GM18858 (cell line): Measurements from ENCODE around the gene FSTL4.
A peak's percentile ranks its signal among the peaks of the same experiment; 100 is the strongest.

Experiments
- ATAC-seq: cut with Tn5 transposase; IDR thresholded peaks from one replicate; pipeline ENCODE4 v1.9.1; 2021; ENCODE audit not compliant: unreplicated experiment

Gene FSTL4

DNA sequence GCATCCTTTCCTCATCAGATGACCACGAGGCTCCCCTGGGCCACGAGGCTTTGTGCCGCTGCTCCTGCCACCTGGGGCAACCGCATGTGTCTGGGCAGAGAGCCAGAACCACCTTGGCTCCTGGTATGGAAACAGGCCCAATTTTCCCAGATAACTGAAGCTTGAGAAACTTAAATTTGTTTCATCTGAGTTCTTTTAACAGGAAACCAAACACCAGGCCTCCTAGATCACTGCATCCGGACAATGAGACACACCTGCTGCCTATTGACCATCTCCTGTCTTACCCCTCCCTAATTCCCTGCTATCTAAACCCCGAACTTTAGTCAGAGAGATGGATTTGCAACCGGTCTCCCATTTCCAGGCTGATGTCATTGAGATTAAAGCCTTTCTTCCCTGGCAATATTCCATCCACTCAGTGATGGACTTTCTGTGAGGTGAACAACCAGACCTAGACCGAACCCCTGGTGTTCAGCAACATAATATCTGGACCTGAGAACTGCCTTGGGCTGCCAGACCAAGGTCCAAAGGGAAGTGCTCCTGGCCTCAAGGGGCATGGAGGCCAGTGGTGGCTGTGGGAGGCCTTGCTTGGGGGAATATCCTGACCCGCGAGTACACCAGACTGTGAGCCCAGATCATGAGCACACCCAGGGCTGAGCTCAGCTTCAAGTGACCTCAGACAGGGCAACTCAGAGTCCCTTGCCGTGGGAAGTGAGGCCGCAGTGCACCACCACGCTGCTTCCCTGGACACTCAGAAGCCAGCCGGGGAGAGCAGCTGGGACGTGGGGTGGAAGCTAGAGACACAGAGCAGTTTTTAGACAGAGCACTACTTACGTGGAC is 360.8 kb downstream of the FSTL4 start:
- ATAC-seq, result no peak

DNA sequence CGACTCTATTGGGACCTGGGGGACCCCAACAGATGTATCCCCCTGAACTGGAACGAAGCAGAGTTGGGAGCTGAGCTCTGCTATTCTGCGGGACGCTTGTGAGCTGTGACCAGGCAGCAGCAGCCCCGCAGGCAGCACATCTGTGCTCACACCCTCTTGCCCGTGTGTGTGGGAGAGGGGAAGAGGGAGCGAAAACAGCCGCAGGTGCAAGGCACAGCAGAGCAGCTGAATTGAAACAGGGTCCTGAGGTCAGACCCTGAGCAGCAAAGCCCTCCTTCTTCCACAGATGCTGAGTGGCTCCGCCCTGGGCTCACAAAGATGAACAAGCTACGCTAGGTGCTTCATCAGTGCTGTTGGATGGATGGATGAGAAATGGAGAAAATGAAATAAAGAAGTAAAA is 361.8 kb downstream of the FSTL4 start:
- ATAC-seq, result no peak

DNA sequence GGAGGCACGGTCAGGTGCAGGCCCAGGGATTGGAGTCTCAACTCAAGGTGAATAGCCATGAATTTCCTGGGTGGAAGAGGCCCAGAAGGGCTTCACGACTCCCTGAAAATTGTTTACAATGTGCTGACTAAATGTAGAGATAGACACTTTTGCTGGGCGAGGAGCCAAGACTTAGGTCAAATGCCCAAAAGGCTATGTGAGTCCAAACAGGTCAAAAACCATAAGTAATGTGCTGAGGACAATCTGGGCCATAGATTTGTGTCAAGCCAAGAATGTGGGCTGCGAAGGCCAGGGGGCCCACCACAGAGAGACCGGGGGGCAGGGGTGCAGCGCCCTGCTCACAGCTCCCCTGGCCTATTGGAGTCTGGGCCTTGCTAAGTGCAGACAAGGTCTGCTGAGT is 362.7 kb downstream of the FSTL4 start:
- no peak for ATAC-seq

DNA sequence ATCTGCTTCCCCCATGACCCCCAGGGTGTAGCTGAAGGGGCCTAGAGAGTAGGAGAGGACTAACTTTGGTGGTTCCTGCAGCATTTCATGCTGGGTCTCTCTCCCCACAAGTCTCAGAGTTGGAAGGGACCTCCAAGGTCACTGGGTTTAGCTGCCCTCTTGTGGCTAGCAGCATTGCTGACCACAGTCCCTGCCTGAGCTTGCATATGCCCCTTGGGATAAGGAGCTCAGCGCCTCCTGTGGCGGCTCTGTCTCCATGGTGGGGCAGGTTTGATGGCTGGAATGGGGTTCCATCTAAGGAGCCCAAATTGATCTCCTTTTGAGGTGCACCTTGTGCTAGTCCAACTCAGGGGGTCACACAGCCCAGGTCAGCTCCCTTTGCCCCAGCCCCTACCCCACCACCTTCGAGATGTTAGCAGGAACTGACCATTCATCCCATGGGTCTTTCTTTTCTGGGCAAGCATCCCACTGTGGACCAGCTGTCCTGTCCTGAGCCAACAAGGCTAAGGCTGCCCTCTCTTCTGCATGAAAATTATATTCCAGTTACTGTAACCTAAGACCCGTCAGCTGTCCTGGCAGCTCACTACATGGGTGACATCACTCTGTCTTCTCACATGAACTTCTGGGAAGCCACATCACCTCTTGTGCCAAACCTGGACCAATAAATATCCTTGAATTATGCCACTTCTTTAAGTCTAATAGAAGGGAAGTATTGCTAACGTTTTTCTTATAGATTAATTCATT is 364.3 kb downstream of the FSTL4 start:
- ATAC-seq, result no peak

DNA sequence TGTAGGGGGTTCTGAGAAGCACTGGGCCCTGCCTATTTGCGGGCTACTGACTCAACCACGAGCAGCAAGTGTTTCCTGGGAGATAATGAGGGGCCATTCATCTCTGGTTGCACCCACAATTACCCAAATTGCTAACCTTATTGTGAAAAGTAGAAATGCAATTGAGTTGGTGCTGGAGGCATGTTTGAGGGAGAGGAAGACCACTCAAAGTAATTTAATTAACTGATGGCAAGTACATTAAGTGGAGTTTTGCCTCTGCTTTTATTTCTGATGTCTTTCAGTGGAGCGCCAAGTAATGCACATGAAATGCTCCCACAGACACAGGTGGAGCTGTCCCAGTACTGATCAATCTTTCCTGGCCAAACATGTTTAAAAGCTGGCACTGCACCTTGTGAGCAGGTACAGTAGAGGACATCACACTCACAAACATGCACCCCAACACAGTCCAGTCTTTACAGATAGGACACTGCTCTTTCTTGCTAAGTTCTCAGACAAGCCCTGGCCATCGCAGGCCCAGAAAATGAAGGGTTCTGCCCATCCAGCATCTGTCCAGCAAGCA is 365.1 kb downstream of the FSTL4 start:
- no peak for ATAC-seq

DNA sequence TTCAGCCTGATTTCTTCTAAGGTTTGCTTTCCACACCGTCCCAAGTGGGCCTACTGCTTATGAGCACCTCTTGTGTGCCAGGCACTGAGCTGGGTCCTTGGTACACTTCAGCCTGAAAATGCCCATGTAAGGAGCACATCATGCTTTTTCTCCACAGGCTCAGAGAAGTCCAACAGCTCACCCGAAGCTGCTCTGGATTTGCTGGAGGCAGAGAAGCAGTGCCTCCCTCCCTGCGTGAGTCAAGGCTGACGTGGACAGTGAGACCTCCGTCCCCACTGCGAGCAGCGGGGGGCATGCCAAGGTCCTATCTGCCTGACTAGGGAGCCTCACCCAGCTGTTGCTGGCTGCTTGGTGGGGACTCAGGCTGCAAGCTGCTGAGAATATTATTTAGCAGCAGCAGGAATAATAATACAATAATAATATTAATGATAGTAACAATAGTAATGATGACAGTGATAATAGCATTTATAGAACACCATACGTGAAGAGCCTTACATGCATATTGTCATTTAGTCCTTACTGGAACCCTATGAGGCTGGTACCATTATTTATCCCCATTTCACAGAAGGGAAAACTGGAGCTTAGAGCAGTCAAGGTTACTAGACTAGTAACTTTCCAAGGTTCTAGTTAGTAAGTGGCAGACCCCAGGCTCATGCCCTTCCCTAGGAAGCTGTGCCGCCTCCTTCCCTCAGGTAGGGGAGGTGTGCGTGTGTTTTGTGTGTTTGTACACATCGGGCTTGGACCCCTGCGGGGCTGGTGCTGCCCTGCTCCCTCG is 365.8 kb downstream of the FSTL4 start:
- ATAC-seq, result no peak

DNA sequence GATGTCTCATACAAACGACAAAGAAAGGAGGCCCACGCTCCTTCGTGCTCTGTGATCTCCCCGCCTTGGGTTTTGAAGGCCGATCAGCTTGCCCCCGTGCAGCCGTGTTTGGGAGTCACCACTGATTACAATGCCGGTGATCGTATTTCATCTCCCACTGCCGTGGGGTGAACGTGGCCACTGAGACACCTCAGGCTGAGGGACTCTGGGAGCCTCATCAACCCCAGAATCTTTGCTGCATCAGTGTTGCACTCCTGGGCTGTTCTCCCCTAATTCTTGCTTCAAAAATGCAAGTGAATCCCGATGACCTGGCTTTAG is 366.3 kb downstream of the FSTL4 start:
- ATAC-seq, result no peak

DNA sequence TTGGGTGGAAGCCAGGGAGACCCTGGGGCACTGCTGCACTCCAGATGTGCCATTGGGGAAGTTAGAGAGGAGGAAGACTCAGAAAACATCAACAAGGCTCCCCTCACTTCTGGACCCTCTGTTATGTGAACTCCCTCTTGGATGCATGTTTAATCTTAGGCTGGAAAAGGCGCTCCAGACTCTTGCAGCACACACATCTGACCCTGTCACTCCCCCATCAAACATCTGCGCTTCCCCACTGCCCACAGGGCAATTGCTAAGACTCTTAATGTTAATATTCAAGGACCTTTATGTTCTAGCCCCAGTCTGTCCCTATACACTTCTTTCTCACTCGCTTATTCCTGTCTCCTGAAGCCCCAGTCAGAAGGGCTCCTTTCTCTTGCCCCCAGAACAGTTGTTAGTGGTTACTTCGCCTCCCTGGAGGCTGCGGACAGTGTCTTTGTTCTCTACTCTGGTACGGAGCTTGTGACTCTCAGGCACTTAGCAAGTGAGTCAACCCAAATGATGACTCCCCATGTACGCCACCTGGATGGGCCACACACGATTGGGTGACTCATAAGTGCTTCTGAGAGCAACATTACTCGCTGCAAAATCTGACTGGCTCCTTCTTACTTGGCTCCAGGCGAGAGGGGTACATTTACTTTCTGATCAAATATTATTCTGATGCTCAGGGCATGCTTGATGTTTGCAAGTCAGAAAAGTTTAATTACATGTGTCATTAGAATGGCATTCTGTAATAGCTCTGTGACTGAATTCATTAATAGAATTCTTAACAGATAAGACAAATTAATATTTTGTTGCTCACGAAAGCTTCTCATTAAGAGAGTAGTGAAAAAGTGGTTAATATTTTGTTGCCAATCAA is 366.9 kb downstream of the FSTL4 start:
- ATAC-seq, result peak; percentile 36

DNA sequence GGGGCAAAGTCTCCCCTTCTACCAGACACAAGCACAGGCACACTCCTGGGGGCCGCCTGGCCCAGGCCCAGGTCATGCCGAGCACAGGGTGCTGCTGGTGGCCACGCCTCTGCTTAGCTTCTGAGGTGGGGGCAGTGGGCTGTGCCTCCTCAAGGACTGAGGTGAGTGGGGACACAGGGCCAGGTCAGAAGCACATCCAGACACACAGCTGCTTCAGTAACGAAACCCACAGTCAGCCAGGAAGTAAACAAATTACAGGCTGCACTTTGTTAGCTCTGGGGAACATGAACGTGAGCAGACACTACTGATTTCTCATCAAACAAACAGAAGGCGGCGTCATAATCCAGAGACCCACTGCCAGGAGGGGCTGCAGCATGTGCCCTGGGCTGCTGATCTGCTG is 368.1 kb downstream of the FSTL4 start:
- no peak for ATAC-seq

DNA sequence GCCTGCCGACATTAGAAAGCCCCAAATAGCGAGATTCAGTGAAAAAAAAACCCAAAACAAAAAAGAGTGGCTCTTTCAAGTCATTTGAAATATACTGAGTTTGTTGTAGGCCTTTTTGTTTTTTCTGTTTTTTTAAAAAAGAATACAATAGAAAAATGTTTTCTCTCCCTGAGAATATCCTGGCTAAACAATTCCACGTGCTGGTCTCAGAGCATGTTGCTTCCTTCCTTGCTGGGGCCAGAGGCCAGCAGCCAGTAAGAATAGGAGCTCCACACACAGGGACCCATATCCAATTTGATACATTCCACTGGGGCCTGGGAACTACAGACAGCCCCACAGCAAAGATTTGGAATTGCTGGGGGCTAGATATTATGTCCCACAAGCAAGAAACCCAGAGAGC is 369.1 kb downstream of the FSTL4 start:
- no peak for ATAC-seq

DNA sequence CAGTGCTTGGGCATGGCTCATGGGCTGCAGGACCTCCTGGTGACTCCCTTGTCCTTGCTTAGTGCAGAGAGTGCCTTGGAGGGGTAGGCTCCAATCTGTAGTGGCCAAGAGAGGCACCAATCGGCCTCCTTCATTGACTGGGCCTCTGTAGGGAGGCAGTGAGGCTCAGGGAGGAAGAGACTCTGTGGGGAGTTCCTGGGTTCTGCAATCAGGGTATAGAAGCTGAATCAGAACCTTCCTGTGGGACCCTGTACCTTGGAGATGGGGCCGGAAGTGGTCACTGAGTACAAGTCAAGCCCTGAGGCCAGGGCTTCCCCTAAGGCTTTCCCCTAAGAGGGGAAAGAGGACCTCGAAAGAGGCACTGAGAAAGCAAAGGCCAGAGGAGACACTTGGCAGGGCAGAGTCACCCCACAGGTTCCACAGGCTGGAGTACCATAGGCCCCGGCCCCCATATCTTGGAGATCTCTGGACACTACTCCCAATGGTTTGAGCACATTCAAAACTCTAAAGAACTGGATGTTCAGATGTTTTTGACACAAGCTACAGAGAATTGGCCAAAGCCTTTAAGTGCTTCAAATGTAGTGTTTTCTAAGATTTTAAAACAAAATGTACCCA is 370.0 kb downstream of the FSTL4 start:
- no peak for ATAC-seq

DNA sequence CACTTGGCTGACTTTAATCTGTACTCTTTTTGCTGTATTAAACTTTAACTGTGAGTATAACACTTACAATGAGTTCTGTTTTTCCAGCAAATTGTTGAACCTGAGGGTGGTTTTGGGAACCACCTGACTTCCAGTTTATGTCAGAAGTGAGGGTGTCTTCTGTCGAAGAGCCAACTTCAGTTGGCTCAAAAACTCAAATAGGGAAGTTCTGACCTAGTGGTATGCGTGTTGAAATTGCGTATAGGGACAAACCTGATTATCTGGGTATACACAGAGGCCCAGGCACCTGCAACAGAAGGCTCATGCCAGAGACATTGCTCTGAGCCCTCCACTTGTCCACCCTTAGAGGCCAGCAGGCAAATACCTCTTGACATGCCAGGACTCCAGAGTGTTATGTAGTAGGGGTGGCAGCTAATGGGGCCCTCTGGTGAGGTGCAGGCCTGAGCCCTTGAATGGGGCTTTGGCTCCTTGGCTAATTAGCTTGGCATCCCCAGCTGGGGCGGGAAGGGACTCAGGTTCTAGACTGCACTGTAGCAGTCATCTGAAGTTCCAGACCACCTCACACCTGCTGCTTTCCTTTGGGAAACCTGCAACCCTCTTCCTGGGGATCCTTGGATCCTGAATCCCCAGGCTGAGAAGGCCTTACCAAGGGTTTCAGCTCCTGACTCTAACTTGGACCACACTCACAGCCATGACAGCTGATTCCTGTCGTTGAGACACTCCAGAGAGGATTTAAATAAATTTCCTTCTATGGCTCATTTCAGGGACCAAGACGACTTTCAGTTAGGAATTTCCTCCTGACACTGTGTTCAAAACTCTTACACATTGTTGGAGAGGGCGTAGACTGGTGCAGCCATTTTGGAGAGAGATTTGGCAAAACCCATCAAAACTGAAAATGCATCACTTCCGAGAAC is 370.9 kb downstream of the FSTL4 start:
- ATAC-seq, result no peak

DNA sequence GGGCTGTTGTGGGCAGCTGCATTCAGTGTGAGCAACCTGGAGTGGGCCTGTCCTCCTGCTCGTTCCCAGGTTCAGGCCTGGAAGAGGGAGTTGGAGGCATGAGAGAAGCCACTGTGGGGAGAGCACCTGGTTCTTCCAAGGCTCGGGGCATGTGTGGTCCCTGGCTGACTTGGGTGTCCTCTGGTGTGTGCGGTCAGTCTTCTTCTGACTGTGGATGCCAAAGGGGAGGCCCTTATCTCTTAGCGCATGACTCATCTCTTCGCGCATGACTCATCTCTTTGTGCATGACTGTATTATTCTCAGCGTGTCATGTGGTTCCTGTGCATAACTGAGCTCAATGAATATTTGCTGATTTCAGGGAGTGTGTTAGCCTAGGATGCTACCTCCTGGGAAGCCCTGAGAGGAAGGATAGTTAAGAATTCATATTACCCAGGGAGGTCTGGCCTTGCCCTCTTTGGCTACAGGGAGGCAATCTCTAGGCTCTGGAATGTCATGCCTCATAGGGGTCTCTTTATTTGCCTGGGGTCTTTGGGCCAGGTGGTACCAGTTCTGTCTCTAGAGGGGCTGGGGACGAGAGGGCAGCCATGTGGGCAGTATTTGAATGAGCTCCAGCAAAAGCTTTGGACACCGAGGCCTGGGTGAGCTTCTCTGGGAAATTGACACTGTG is 371.8 kb downstream of the FSTL4 start:
- peak; percentile 50 for ATAC-seq

DNA sequence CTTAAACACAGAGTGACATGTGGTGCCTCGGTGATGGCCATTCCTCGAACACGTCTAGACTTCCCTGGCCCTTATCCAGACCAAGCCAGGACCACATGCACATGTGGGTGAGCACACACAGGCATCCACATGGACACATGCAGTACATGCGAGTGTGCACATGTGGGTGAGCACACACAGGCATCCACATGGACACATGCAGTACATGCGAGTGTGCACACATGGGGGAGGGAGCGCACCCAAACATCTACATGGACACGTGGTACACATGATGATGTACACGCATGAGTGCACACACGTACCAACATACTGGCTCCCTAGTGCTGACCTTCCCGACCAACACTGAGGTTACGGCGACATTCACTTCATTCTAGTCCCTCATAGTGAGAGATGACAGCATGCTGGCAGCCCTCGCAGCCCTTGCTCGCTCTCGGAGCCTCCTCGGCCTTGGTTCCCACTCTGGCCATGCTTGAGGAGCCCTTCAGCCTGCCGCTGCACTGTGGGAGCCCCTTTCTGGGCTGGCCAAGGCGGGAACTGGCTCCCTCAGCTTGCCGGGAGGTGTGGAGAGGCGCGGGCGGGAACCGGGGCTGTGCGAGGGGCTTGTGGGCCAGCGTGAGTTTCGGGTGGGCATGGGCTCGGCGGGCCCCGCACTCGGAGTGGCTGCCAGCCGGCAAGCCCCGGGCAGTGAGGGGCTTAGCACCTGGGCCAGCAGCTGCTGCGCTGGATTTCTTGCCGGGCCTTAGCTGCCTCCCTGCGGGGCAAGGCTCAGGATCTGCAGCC is 373.7 kb downstream of the FSTL4 start:
- no peak for ATAC-seq

DNA sequence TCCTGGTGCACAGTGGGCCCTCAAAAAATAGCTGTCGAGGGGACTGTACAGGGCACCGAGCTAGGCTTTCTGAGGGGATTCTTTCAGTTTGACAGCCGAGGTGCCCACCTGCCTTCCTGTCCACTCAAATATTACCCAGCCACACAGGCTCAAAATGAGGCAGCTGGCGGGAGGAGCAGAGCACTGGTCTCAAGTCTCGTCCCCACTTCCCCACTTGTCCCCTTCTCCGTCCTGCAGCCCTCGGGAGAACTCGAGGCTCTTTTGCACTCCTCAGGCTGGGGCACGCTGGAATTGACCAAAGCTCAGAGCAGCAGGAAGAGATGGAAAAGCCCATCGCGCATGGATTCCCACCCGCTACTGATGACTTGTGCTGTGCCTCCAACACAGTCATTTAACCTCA is 375.4 kb downstream of the FSTL4 start:
- no peak for ATAC-seq

DNA sequence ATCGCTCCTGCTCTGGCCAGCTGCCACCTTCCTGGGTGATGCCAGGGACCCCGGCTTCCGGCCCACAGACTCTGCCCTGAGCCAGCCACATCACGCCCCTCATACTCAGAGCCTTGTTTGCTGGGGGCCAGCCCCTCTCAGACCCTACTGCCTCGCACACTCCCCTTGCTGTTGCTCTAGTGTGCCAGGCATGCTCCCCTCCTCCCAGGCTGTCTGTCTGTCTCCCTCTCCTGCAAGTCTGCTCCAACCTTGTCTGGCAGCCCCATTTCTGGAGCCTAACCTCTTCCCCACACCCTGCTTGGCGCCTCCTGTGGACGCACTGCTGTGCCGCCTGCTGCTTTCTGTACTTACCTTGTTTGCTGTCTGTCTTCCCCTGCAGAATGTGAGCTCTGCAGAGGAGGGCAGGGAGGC is 375.8 kb downstream of the FSTL4 start:
- ATAC-seq, result no peak

DNA sequence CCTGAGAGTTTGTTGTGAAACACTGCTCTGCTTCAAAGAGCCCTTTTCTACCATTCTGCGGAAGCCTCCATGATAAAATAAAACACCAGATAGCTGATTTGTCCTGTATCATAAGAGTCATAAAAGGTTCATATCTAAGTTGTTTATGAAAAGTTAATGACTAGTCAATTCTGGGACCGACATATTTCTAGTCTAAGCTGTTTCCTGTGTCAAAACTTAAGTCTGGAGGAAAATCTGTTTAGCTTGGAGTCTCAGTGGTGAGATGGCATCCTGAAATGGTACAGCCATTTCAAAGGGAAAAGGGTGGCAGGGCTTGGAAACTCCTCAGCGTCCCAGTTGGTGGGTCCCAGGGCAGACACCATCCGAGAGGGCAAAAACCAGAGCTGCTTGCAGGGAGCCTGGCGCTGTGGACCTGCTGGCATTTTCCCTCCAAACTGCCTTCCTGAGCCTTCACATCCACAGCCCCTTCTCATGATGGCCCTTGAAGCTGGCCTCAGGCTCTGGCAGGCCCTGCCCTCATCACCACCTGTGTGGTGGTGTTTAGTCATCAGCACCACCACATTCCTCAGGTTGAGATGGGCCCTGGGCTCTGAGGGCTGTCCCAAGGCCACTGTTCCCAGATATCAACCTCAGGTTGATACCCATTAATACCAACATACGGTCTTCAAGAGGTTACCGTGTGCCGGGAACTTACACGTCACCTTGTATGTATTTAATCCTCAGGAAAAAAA is 376.5 kb downstream of the FSTL4 start:
- ATAC-seq, result no peak
